Endodermal cell (in vitro differentiated cells): ENCODE measurements around the gene VPS4B. TPM values are rescaled to one million over a fixed set of nuclear protein-coding genes. Genes with fewer than 3 reads are reported as not detected.

Experiments used
- DNase-seq: peaks from one replicate; pipeline ENCODE4 v3.0.0-alpha.2; 2017
- H3K27ac ChIP-seq: 2 replicates; pipeline ENCODE4 v1.5.1; 2013; ENCODE audit warnings: mild to moderate bottlenecking, low read depth, low read length, moderate library complexity
- H3K27me3 ChIP-seq: 2 replicates; pipeline ENCODE4 v1.6.1; 2013; ENCODE audit warnings: mild to moderate bottlenecking, low read length, moderate library complexity; ENCODE audit not compliant: insufficient read depth, control insufficient read depth, poor library complexity, severe bottlenecking
- H3K36me3 ChIP-seq: 2 replicates; pipeline ENCODE4 v1.7.0; 2013; ENCODE audit warnings: mild to moderate bottlenecking, low read length, moderate library complexity; ENCODE audit not compliant: control insufficient read depth, insufficient read depth
- H3K4me1 ChIP-seq: one replicate; pipeline ENCODE4 v1.7.0; 2013; ENCODE audit warnings: low read length; ENCODE audit not compliant: control insufficient read depth, insufficient read depth
- H3K4me3 ChIP-seq: 2 replicates; pipeline ENCODE4 v1.5.1; 2013; ENCODE audit warnings: mild to moderate bottlenecking, low read length, moderate library complexity
- H3K9ac ChIP-seq: 2 replicates; pipeline ENCODE4 v1.6.1; 2013; ENCODE audit warnings: mild to moderate bottlenecking, low read length, moderate library complexity; ENCODE audit not compliant: poor library complexity, severe bottlenecking; ENCODE audit errors: extremely low read depth
- H3K9me3 ChIP-seq: 2 replicates; pipeline ENCODE4 v1.6.1; 2013; ENCODE audit warnings: mild to moderate bottlenecking, low read length, moderate library complexity; ENCODE audit not compliant: control insufficient read depth
- H3K27ac Mint-ChIP-seq: 2 replicates; pipeline ENCODE4 v1.8.0; 2020; ENCODE audit warnings: mixed read lengths
- H3K27me3 Mint-ChIP-seq: 2 replicates; pipeline ENCODE4 v1.8.0; 2021; ENCODE audit warnings: mild to moderate bottlenecking, mixed read lengths; ENCODE audit not compliant: insufficient read depth
- H3K36me3 Mint-ChIP-seq: 2 replicates; pipeline ENCODE4 v1.8.0; 2020; ENCODE audit warnings: low read depth, mixed read lengths
- H3K4me1 Mint-ChIP-seq: 2 replicates; pipeline ENCODE4 v1.8.0; 2020; ENCODE audit warnings: mixed read lengths
- H3K4me3 Mint-ChIP-seq: 2 replicates; pipeline ENCODE4 v1.8.0; 2020; ENCODE audit warnings: mild to moderate bottlenecking, moderate library complexity, mixed read lengths
- H3K9me3 Mint-ChIP-seq: 2 replicates; pipeline ENCODE4 v1.8.0; 2020; ENCODE audit warnings: mild to moderate bottlenecking, mixed read lengths
- WGBS, 2 experiments: methylation state at CpG; one replicate each; pipeline versions ENCODE4 v1.1.5 to v1.1.7; 2013; ENCODE audit warnings: missing lambda C conversion rate in 2 of 2, mixed read lengths in 1 of 2; ENCODE audit not compliant: insufficient coverage in 1 of 2, insufficient read length in 1 of 2; 5-methylcytosine and 5-hydroxymethylcytosine counted together
- total RNA-seq, 2 donors: library from RNA; stranded (reverse); fragmentation: NEBNext Ultra II Directional in 1 of 2; extraction: Animal tissue kit (Norgen Biotek cat#: 25700) in 1 of 2; gene quantifications; 2 replicates in 1 of 2; 3 replicates in 1 of 2; pipeline ENCODE4 v1.2.1, GENCODE V29; 2021
- TF ChIP-seq, protein P1 (sequence below): fragments of 200-600 bp; sonication (generic); conservative IDR thresholded peaks from 2 replicates; pipeline ENCODE4 v1.5.0; 2021; ENCODE audit warnings: antibody characterized with exemption, mild to moderate bottlenecking

Gene VPS4B
- total RNA-seq, 2 donors from 2014 or later, result 44.7 to 46.1 TPM

DNA sequence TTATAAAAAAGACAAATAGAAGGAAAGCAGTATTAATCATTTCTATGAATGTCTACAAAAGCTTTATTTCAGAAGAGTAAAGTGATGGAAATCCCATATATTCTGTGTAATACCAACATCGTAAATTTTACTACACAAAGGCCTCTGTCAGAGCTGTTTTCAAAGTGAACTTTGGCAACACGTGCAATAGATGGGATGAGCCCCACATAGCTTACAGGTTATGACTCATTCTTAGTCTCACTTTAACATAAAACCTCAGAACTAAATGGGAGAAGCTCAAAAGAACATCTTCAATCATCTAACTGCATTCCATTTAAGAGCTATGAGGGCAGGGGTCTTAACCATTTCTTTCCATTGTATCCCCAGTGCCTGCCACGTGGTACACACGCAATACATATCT, 11.5 kb downstream of the VPS4B start:
- Mint-ChIP-seq H3K27ac (no peak overlapping the region), H3K9me3 (no peaks in the 10 kb centered on the region), H3K4me1 (no peaks in the 10 kb centered on the region), H3K27me3 (no peaks in the 10 kb centered on the region), H3K4me3 (no peak overlapping the region), H3K36me3 (peaks cover 55% of the 10 kb centered on the region)
- no peaks in the 10 kb centered on the region for H3K27me3 ChIP-seq
- WGBS, 2 experiments, result 90 to 98% methylated on average over 2 to 4 of the region's 4 CpGs
- DNase-seq, result no peak
- no peaks in the 10 kb centered on the region for H3K9me3 ChIP-seq
- no peak overlapping the region for H3K4me3 ChIP-seq
- no peak overlapping the region for H3K27ac ChIP-seq
- TF ChIP-seq, protein P1, sequence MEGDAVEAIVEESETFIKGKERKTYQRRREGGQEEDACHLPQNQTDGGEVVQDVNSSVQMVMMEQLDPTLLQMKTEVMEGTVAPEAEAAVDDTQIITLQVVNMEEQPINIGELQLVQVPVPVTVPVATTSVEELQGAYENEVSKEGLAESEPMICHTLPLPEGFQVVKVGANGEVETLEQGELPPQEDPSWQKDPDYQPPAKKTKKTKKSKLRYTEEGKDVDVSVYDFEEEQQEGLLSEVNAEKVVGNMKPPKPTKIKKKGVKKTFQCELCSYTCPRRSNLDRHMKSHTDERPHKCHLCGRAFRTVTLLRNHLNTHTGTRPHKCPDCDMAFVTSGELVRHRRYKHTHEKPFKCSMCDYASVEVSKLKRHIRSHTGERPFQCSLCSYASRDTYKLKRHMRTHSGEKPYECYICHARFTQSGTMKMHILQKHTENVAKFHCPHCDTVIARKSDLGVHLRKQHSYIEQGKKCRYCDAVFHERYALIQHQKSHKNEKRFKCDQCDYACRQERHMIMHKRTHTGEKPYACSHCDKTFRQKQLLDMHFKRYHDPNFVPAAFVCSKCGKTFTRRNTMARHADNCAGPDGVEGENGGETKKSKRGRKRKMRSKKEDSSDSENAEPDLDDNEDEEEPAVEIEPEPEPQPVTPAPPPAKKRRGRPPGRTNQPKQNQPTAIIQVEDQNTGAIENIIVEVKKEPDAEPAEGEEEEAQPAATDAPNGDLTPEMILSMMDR, result no peak
- no peaks in the 10 kb centered on the region for H3K4me1 ChIP-seq
- H3K9ac ChIP-seq, result no peak overlapping the region
- peaks cover 80% of the 10 kb centered on the region for H3K36me3 ChIP-seq

DNA sequence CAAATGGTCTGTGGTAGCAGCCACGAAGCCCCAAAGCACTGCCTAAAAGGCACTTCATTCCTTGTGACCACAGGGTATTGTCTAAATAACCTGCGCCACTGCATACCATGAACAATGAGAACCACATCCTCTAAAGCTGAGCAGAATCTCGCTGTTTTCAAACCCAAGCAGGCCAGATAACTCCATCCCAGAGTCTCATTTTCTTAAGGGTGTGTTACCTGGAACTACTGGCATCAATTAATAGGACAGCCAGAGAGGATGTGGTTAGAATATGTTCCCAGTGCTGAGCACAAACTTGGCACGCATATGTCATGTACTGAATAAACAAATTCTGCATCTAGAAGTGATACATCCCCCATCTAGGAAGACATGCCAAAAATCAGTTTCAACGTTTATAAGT, 13.0 kb downstream of the VPS4B start:
- 95 to 100% methylated on average over 2 to 5 of the region's 5 CpGs for WGBS, 2 experiments
- Histone ChIP-seq H3K4me1 (no peaks in the 10 kb centered on the region), H3K27me3 (no peaks in the 10 kb centered on the region), H3K36me3 (peaks cover 77% of the 10 kb centered on the region), H3K4me3 (no peak overlapping the region), H3K27ac (no peak overlapping the region), H3K9me3 (no peaks in the 10 kb centered on the region), H3K9ac (no peak overlapping the region)
- TF ChIP-seq, protein P1, result no peak
- H3K27me3 Mint-ChIP-seq, result no peaks in the 10 kb centered on the region
- H3K4me3 Mint-ChIP-seq, result no peak overlapping the region
- DNase-seq, result no peak
- no peak overlapping the region for H3K27ac Mint-ChIP-seq
- H3K9me3 Mint-ChIP-seq, result no peaks in the 10 kb centered on the region
- no peaks in the 10 kb centered on the region for H3K4me1 Mint-ChIP-seq
- H3K36me3 Mint-ChIP-seq, result peaks cover 58% of the 10 kb centered on the region

DNA sequence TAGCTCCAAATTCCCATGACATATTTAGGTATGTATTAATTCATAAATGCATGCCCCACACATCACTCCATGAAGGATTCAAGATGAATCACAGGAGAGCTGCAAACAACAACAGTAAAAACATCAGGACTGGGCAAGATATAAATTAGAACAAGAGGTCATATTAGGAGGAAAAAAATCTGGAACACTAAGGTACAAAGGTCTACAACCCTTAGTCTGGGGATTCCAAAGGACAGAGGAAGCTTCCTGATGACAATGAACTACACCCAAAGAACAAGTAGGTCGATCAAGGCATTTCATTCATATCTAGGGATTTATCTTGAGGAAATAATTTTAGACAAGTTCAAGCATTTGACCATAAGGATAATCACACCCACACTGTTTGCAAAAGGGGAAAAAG, 14.5 kb downstream of the VPS4B start:
- Mint-ChIP-seq H3K36me3 (peaks cover 60% of the 10 kb centered on the region), H3K4me3 (no peak overlapping the region)

More for the DNA sequence above, 14.5 kb downstream of the VPS4B start:
- H3K4me1 ChIP-seq, result no peaks in the 10 kb centered on the region
- H3K9me3 Mint-ChIP-seq, result no peaks in the 10 kb centered on the region
- H3K36me3 ChIP-seq, result peaks cover 89% of the 10 kb centered on the region
- TF ChIP-seq, protein P1, result no peak
- H3K9me3 ChIP-seq, result no peaks in the 10 kb centered on the region
- H3K4me1 Mint-ChIP-seq, result no peaks in the 10 kb centered on the region
- no peaks in the 10 kb centered on the region for H3K27me3 ChIP-seq
- WGBS, 2 experiments, result 92% methylated on average over 1 of the region's 1 CpG; no CpG with 5 or more reads in 1 of the 2 experiments
- H3K4me3 ChIP-seq, result no peak overlapping the region
- no peak for DNase-seq
- H3K27me3 Mint-ChIP-seq, result no peaks in the 10 kb centered on the region
- H3K27ac ChIP-seq, result no peak overlapping the region
- H3K9ac ChIP-seq, result no peak overlapping the region
- H3K27ac Mint-ChIP-seq, result no peak overlapping the region
